Measurements from ENCODE around the gene GIGYF1. TPM values are rescaled to one million over a fixed set of nuclear protein-coding genes. Genes with fewer than 3 reads are reported as not detected.
"Not testable (repeated sequence)": the region's sequence is repeated elsewhere in the genome, so short reads cannot be mapped to it uniquely, and the experiment has no call there.

Gene GIGYF1
- total and polyA plus RNA-seq, 2 donors (not counting 3 experiments of a cell fraction or from before 2014, with no cell fraction given): 13.6 to 46.3 TPM

DNA sequence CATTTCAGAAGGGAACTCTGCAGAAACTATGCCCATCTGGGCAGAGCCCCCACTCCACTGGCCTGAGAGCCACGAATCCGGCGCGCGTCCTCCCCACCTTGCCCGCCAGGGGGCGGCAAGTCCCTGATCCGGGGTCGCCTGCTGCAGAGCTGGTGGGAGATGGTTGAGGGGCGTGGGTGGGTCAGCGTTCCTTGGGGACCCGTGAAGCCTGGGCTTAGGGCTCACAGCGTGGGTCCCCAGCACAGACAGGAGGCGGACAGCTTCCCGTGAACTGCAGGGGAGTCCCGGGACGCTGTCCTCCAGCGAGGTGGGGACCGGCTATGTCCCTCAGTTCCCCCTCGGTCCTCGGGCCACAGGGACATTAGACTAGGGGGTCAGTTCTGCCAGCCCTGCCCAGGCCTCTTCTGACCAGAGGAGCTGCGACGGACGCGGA, 11.3 kb upstream of the GIGYF1 start:
- H3K27me3 ChIP-seq (ENCODE audit: control insufficient read depth in 2 of 2, insufficient read depth in 2 of 2, low read length in 2 of 2): peaks cover 1 to 2% of the 10 kb centered on the region in 2 experiments
- peak; percentile 83 for DNase-seq (ENCODE audit: low read depth, low spot score)
- no peak for FAIRE-seq
- H3K4me1 ChIP-seq (ENCODE audit: control insufficient read depth, extremely low read depth, insufficient read depth, low read length): peaks cover 12% of the 10 kb centered on the region
- TSS peak; percentile 83 for BruUV-seq (replicated peaks)
- peaks cover 0 to 4% of the 10 kb centered on the region in 2 experiments for H3K36me3 ChIP-seq (ENCODE audit: control insufficient read depth in 2 of 2, extremely low read depth in 1 of 2, insufficient read depth in 2 of 2, low read length in 2 of 2)
- no peaks in the 10 kb centered on the region for H4K20me1 ChIP-seq (replicated peaks; ENCODE audit: control insufficient read depth, extremely low read depth, insufficient read depth, low read length)
- POLR2A ChIA-PET: interaction anchor here (0.9 to 1.8 kb wide), 8 partner anchors 12 to 277 kb away, joined by 3 to 13 read pairs (median 6); partner anchors contain the start of genes FBXO24, GIGYF1, LRCH4 and MOSPD3
- no peaks in the 10 kb centered on the region for H3K9me3 ChIP-seq (replicated peaks; ENCODE audit: control insufficient read depth, insufficient read depth, low read length)
- H3K9ac ChIP-seq (replicated peaks; ENCODE audit: extremely low read depth, insufficient read depth, low read length): peak overlapping the region; percentile 87
- CTCF ChIA-PET: interaction anchor here (0.6 to 3.7 kb wide), 56 partner anchors 9 to 497 kb away, joined by 3 to 134 read pairs (median 4); partner anchors contain the start of genes EPHB4, GIGYF1, GNB2 and MOSPD3
- peak overlapping the region; percentile 58 for H2AFZ ChIP-seq (ENCODE audit: low read depth, low read length)
- peak overlapping the region in 2 of 3 experiments; percentile 47 to 85 for H3K4me3 ChIP-seq (replicated peaks in 1 of 3; ENCODE audit: insufficient read depth in 1 of 3, low read depth in 1 of 3, low read length in 3 of 3)
- TF ChIP-seq CTCF (IDR thresholded peaks at IDR 0.05; ENCODE audit: extremely low read depth in 1 of 2, insufficient read depth in 1 of 2, low read depth in 1 of 2, low read length in 2 of 2) (peak; percentile 92 to 97), MYC (IDR thresholded peaks at IDR 0.05; ENCODE audit: low read depth, low read length) (no peak)
- peaks cover 15% of the 10 kb centered on the region for H3K79me2 ChIP-seq (ENCODE audit: control insufficient read depth, insufficient read depth, low read length)
- peak overlapping the region; percentile 44 for H3K4me2 ChIP-seq (ENCODE audit: insufficient read depth, low read length)
- H3K9me1 ChIP-seq (replicated peaks; ENCODE audit: control insufficient read depth, extremely low read depth, insufficient read depth, low read length): no peaks in the 10 kb centered on the region
- peak overlapping the region; percentile 37 for H3K27ac ChIP-seq (ENCODE audit: insufficient read depth, low read depth, low read length)
- intact Hi-C loops (cut with micrococcal nuclease) (loop anchor here (1.0 to 2.0 kb wide), 8 partner anchors 11 to 354 kb away; partner anchors contain the start of genes GIGYF1 and SLC12A9), dilution Hi-C loops (cut with MboI; ENCODE audit: extremely low pct_ligation_motif_present, low sequenced_read_pairs) (loop anchor here (25.0 kb wide), 1 partner anchor 132 kb away; the partner anchor contains the start of gene EPHB4)

DNA sequence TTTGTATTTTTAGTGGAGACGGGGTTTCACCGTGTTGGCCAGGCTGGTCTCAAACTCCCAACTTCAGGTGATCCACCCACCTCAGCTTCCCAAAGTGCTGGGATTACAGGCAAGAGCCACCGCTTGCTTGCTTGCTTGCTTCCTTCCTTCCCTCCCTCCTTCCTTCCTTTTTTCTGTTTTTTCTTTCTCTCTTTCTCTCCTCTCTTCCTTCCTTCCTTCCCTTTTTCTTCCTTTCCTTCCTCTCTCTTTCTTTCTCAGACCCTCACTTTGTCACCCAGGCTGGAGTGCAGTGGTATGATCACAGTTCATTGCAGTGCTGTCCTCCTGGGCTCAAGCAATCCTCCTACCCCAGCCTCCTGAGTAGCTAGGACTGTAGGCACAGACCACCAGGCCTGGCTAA, 7.0 kb upstream of the GIGYF1 start:
- BruUV-seq (replicated peaks); POLR2A ChIA-PET: not testable (repeated sequence)
- H3K27me3 ChIP-seq (ENCODE audit: control insufficient read depth in 2 of 2, insufficient read depth in 2 of 2, low read length in 2 of 2): peaks cover 1 to 11% of the 10 kb centered on the region in 2 experiments

More for the DNA sequence above, 7.0 kb upstream of the GIGYF1 start:
- H3K9me3 ChIP-seq (replicated peaks; ENCODE audit: control insufficient read depth, insufficient read depth, low read length); H3K9me1 ChIP-seq (replicated peaks; ENCODE audit: control insufficient read depth, extremely low read depth, insufficient read depth, low read length); H3K4me2 ChIP-seq (ENCODE audit: insufficient read depth, low read length); DNase-seq (ENCODE audit: low read depth, low spot score); H4K20me1 ChIP-seq (replicated peaks; ENCODE audit: control insufficient read depth, extremely low read depth, insufficient read depth, low read length); intact Hi-C loops (cut with micrococcal nuclease); H3K36me3 ChIP-seq (ENCODE audit: control insufficient read depth in 2 of 2, extremely low read depth in 1 of 2, insufficient read depth in 2 of 2, low read length in 2 of 2); H2AFZ ChIP-seq (ENCODE audit: low read depth, low read length); H3K27ac ChIP-seq (ENCODE audit: insufficient read depth, low read depth, low read length); FAIRE-seq; H3K9ac ChIP-seq (replicated peaks; ENCODE audit: extremely low read depth, insufficient read depth, low read length); H3K4me3 ChIP-seq (replicated peaks in 1 of 3; ENCODE audit: insufficient read depth in 1 of 3, low read depth in 1 of 3, low read length in 3 of 3); H3K79me2 ChIP-seq (ENCODE audit: control insufficient read depth, insufficient read depth, low read length); H3K4me1 ChIP-seq (ENCODE audit: control insufficient read depth, extremely low read depth, insufficient read depth, low read length): not testable (repeated sequence)
- dilution Hi-C loops (cut with MboI; ENCODE audit: extremely low pct_ligation_motif_present, low sequenced_read_pairs): loop anchor here (25.0 kb wide), 1 partner anchor 136 kb away; the partner anchor contains the start of gene EPHB4
- CTCF ChIA-PET: interaction anchor here (1.6 to 2.0 kb wide), 2 partner anchors 24 to 31 kb away, joined by 3 to 5 read pairs; no protein-coding TSS in a partner anchor

Measured in endothelial cell of umbilical vein (primary cell).